K562 (cell line): ENCODE measurements around the gene NDUFS5. TPM values are rescaled to one million over a fixed set of nuclear protein-coding genes. Genes with fewer than 3 reads are reported as not detected.

Experiments
- ATAC-seq: fragments of 200-7000 bp; cut with Tn5 transposase; 3 replicates; pipeline ENCODE4 v1.9.1; 2020; ENCODE audit warnings: moderate library complexity
- BruUV-seq: library from RNA; stranded (reverse); fragments of 400-500 nt; replicated peaks from 2 replicates; lab custom pipeline; 2021; lab: Mats Ljungman, UMichigan
- CTCF ChIA-PET: fragments of 300-600 bp; formaldehyde crosslinking; extraction: SDS; loops from one replicate; lab custom pipeline; 2021; ENCODE audit warnings: low intra/inter-chr PET ratio; lab: Yijun Ruan, JAX
- POLR2A ChIA-PET: fragments of 300-600, 350-650 bp; sonication (Branson Sonifier 250); formaldehyde crosslinking; extraction: SDS; loops from one replicate; lab custom pipeline; 2021; ENCODE audit warnings: antibody characterized with exemption, inconsistent platforms; lab: Yijun Ruan, JAX
- DNase-seq, 4 experiments: peaks; one replicate each; pipeline versions ENCODE4 v3.0.0 to v3.0.0-alpha.2; 2011 to 2018; ENCODE audit warnings: low spot score in 3 of 4, mixed read lengths in 3 of 4; ENCODE audit errors: extremely low read depth in 1 of 4
- FAIRE-seq: peaks from 2 replicates; lab custom pipeline; 2011; peaks lifted over from hg19 to GRCh38; lab: Jason Lieb, UNC
- H2AFZ ChIP-seq: 2 replicates; pipeline ENCODE4 v1.6.0; 2011; ENCODE audit warnings: low read depth, low read length, control low read depth, inconsistent platforms
- H3K27ac ChIP-seq: fragments of 200-600 bp; 3 replicates; pipeline ENCODE4 v1.8.0; 2011; ENCODE audit warnings: low read depth, mild to moderate bottlenecking, control low read depth, inconsistent platforms, low read length, moderate library complexity, mixed read lengths; ENCODE audit errors: extremely low read depth
- H3K27me3 ChIP-seq, 2 experiments: fragments of 300-600 bp in 1 of 2; 2 replicates in 1 of 2; 3 replicates in 1 of 2; pipeline versions ENCODE4 v1.6.0 to v1.8.0; 2011; ENCODE audit warnings: inconsistent platforms in 2 of 2, low read length in 2 of 2, mild to moderate bottlenecking in 1 of 2, mixed read lengths in 1 of 2, moderate library complexity in 1 of 2; ENCODE audit not compliant: control insufficient read depth in 2 of 2, insufficient read depth in 2 of 2
- H3K36me3 ChIP-seq: fragments of 300-600 bp; 3 replicates; pipeline ENCODE4 v1.8.0; 2011; ENCODE audit warnings: mild to moderate bottlenecking, low read length, inconsistent platforms; ENCODE audit not compliant: control insufficient read depth, insufficient read depth
- H3K4me1 ChIP-seq, 2 experiments: fragments of 200-600 bp in 1 of 2; replicated peaks in 1 of 2; 2 replicates in 1 of 2; 3 replicates in 1 of 2; pipeline versions ENCODE4 v1.5.1 to v1.8.0; 2011; ENCODE audit warnings: inconsistent platforms in 2 of 2, low read length in 2 of 2, mild to moderate bottlenecking in 1 of 2, mixed read lengths in 1 of 2, moderate library complexity in 1 of 2; ENCODE audit not compliant: control insufficient read depth in 2 of 2, insufficient read depth in 2 of 2
- H3K4me2 ChIP-seq: 2 replicates; pipeline ENCODE4 v1.6.1; 2011; ENCODE audit warnings: low read length, control low read depth, inconsistent platforms, mixed read lengths; ENCODE audit not compliant: insufficient read depth
- H3K4me3 ChIP-seq: fragments of 200-600 bp; sonication (generic), shearing (Covaris generic); 2 replicates; pipeline ENCODE4 v1.5.1; 2016; ENCODE audit warnings: control low read depth, inconsistent platforms
- H3K79me2 ChIP-seq: fragments of 200-600 bp; 3 replicates; pipeline ENCODE4 v1.8.0; 2011; ENCODE audit warnings: low read length, inconsistent platforms; ENCODE audit not compliant: control insufficient read depth, insufficient read depth
- H3K9ac ChIP-seq, 2 experiments: 2 replicates each; pipeline versions ENCODE4 v1.6.0 to v1.6.1; 2011; ENCODE audit warnings: low read depth in 2 of 2, low read length in 2 of 2, control low read depth in 1 of 2, inconsistent platforms in 1 of 2, mild to moderate bottlenecking in 1 of 2, mixed read lengths in 1 of 2; ENCODE audit not compliant: insufficient read depth in 1 of 2
- H3K9me1 ChIP-seq: one replicate; pipeline ENCODE4 v1.6.0; 2011; ENCODE audit warnings: inconsistent platforms, mild to moderate bottlenecking, low read length, moderate library complexity; ENCODE audit not compliant: control insufficient read depth, insufficient read depth
- H3K9me3 ChIP-seq: replicated peaks from 2 replicates; pipeline ENCODE4 v1.5.1; 2011; ENCODE audit warnings: low read depth, low read length, inconsistent platforms; ENCODE audit not compliant: control insufficient read depth, insufficient read depth
- H4K20me1 ChIP-seq: replicated peaks from 2 replicates; pipeline ENCODE4 v1.6.1; 2011; ENCODE audit warnings: low read length, inconsistent platforms, mixed read lengths; ENCODE audit not compliant: control insufficient read depth, insufficient read depth
- ADNP ChIP-seq: fragments of 200-800 bp; sonication (Bioruptor generic); IDR thresholded peaks from 2 replicates; pipeline ENCODE4 v1.6.1; 2016; ENCODE audit warnings: missing genetic modification characterization, missing compliant biosample characterization
- CBX3 ChIP-seq, 2 experiments: IDR thresholded peaks; 1 replicate in 1 of 2; 2 replicates in 1 of 2; pipeline ENCODE4 v1.6.1; 2012; ENCODE audit warnings: inconsistent platforms in 2 of 2, low read length in 2 of 2, borderline replicate concordance in 1 of 2, control low read depth in 1 of 2
- CXXC5 ChIP-seq: fragments of 250-450 bp; sonication (Bioruptor Pico); IDR thresholded peaks from 2 replicates; pipeline ENCODE4 v1.8.0; 2022; ENCODE audit warnings: inconsistent platforms, mild to moderate bottlenecking, moderate library complexity
- DLX4 ChIP-seq: fragments of 250-450 bp; sonication (Bioruptor Pico); IDR thresholded peaks from 2 replicates; pipeline ENCODE4 v1.6.1; 2021; ENCODE audit warnings: mild to moderate bottlenecking
- E2F6 ChIP-seq, 2 experiments: IDR thresholded peaks; 2 replicates each; pipeline ENCODE4 v1.6.1; 2011; ENCODE audit warnings: borderline replicate concordance in 1 of 2, control low read depth in 1 of 2, low read depth in 1 of 2, low read length in 1 of 2, mild to moderate bottlenecking in 1 of 2, mixed read lengths in 1 of 2, moderate library complexity in 1 of 2; ENCODE audit not compliant: insufficient read depth in 1 of 2, insufficient read length in 1 of 2, poor library complexity in 1 of 2, severe bottlenecking in 1 of 2; ENCODE audit errors: extremely low read depth in 1 of 2
- FOXJ3 ChIP-seq: sonication (generic); formaldehyde crosslinking; IDR thresholded peaks from 2 replicates; pipeline ENCODE4 v1.4.0; 2020; ENCODE audit warnings: mild to moderate bottlenecking, missing genetic modification reagents
- MTA3 ChIP-seq: fragments of 450-650 bp; formaldehyde crosslinking; IDR thresholded peaks from 2 replicates; pipeline ENCODE4 v1.6.1; 2017; ENCODE audit warnings: mild to moderate bottlenecking, borderline replicate concordance
- NRF1 ChIP-seq, 2 experiments: fragments of 450-650 bp; IDR thresholded peaks in 1 of 2; conservative IDR thresholded peaks in 1 of 2; 2 replicates each; pipeline ENCODE4 v1.6.1; 2014; ENCODE audit warnings: mild to moderate bottlenecking in 2 of 2
- PHTF2 ChIP-seq: fragments of 250-450 bp; sonication (Bioruptor Pico); IDR thresholded peaks from 2 replicates; pipeline ENCODE4 v1.5.0; 2021; ENCODE audit warnings: mild to moderate bottlenecking
- SNIP1 ChIP-seq: fragments of 450-650 bp; IDR thresholded peaks from 2 replicates; pipeline ENCODE4 v1.7.1; 2017; ENCODE audit warnings: low read depth, mild to moderate bottlenecking
- ZNF384 ChIP-seq: IDR thresholded peaks from 2 replicates; pipeline ENCODE4 v1.6.1; 2012; ENCODE audit warnings: low read depth, low read length, improper control_type of control experiment
- WGBS: fragments of 100-300 bp; shearing (Covaris generic); methylation state at CpG from one replicate; pipeline ENCODE4 v1.1.6; 2016; ENCODE audit warnings: low coverage, mixed read lengths; ENCODE audit not compliant: insufficient coverage; ENCODE audit errors: missing lambda C conversion rate; 5-methylcytosine and 5-hydroxymethylcytosine counted together
- in situ Hi-C: fragments of 300-500 bp; cut with MboI; formaldehyde crosslinking; loops from 4 replicates; pipeline ENCODE4 v1.15.0; 2018; ENCODE audit warnings: inconsistent platforms, mixed read lengths
- intact Hi-C: fragments of 100-400 bp; cut with micrococcal nuclease; formaldehyde crosslinking; loops from 2 replicates; pipeline ENCODE4 v1.14.2; 2022
- polyA plus RNA-seq, 8 experiments: library from polyadenylated mRNA; depleted of rRNA in 4 of 8; stranded (reverse) in 5 of 8; unstranded in 3 of 8; fragments of >200 nt; fragmentation: Nextera tagmentation in 2 of 8; fragmentation: Illumina TruSeq in 1 of 8; extraction: Ambion mirVana in 2 of 8; extraction: Trizol in 1 of 8; gene quantifications; 2 replicates each; pipeline versions ENCODE4 v1.2.1 to v1.2.3, GENCODE V29; 2011 to 2014; ENCODE audit warnings: inconsistent platforms in 1 of 8, missing spikeins in 1 of 8
- total RNA-seq, 7 experiments: library from RNA; depleted of rRNA in 6 of 7; stranded (reverse); fragments of >200 nt in 6 of 7; fragmentation: Illumina TruSeq in 2 of 7; extraction: Trizol in 2 of 7; gene quantifications; 2 replicates each; pipeline versions ENCODE4 v1.2.1 to v1.2.3, GENCODE V29; 2011 to 2021; ENCODE audit warnings: low replicate concordance in 1 of 7

The NDUFS5 gene
- total and polyA plus RNA-seq, 9 of the 15 experiments (the other 6 are each of a cell fraction or from before 2014, with no cell fraction given) = 499 to 2,737 (median 1,281) TPM

- no peak for FAIRE-seq
- in situ Hi-C loops = no loop called here
These were observed 3.0 kb upstream of the NDUFS5 start for GRCh38 chr1:39023140-39023539.

GRCh38 chr1:39026866-39027507 lies 837 bp downstream of the NDUFS5 start:
- Histone ChIP-seq H2AFZ (peak overlapping the region; percentile 95), H3K27me3 (no peaks in the 10 kb centered on the region), H3K79me2 (peaks cover 52% of the 10 kb centered on the region), H3K9me3 (no peaks in the 10 kb centered on the region), H3K9me1 (no peaks in the 10 kb centered on the region), H3K4me2 (peak overlapping the region; percentile 99), H4K20me1 (no peaks in the 10 kb centered on the region), H3K27ac (peak overlapping the region; percentile 92), H3K4me3 (peak overlapping the region; percentile 77), H3K36me3 (peaks cover 35% of the 10 kb centered on the region), H3K4me1 (peaks cover 5 to 13% of the 10 kb centered on the region in 2 experiments; a peak in 4 of 5 replicates), H3K9ac (peak overlapping the region; percentile 97)
- intact Hi-C loops = no loop called here
- ChIA-PET POLR2A (interaction anchor here (0.6 to 2.7 kb wide), 19 partner anchors 9 to 226 kb away, joined by 3 to 25 read pairs (median 3); partner anchors contain the start of gene RHBDL2), CTCF (no interaction called here)
- peak; percentile 51 for FAIRE-seq
- in situ Hi-C loops = no loop called here
- peak; percentile 58 for ATAC-seq
- BruUV-seq = no TSS peak
- WGBS = 7% methylated on average over 30 of the region's 30 CpGs
- DNase-seq = no peak
- TF ChIP-seq SNIP1 (no peak), NRF1 (conservative IDR thresholded peaks at IDR 0.05 in 1 of 2, IDR thresholded peaks at IDR 0.05 in 1 of 2) (0 out of 4 replicates have a peak, but pooled peaks of 1 of the 2 experiments have one; percentile 20), E2F6 (IDR thresholded peaks at IDR 0.05; ENCODE audit: borderline replicate concordance in 1 of 2, extremely low read depth in 1 of 2, insufficient read depth in 1 of 2, insufficient read length in 1 of 2, low read depth in 1 of 2, low read length in 1 of 2, poor library complexity in 1 of 2, severe bottlenecking in 1 of 2) (peak in 1 of 2 experiments; percentile 49), CXXC5 (no peak), ZNF384 (no peak), ADNP (peak; percentile 78), FOXJ3 (CRISPR knock-in tag) (0 out of 2 replicates have a peak, but pooled peaks have one; percentile 27)

More at GRCh38 chr1:39023140-39023539, 3.0 kb upstream of the NDUFS5 start:
- WGBS = 0% methylated on average over 1 of the region's 1 CpG
- H3K4me2 ChIP-seq = no peak overlapping the region
- ChIA-PET CTCF (no interaction called here), POLR2A (interaction anchor here (1.2 kb wide), 1 partner anchor 24 kb away, joined by 3 read pairs; no protein-coding TSS in a partner anchor)
- no peak overlapping the region for H2AFZ ChIP-seq
- TF ChIP-seq DLX4 (CRISPR knock-in tag) (no peak), CBX3 (IDR thresholded peaks at IDR 0.05; ENCODE audit: borderline replicate concordance in 1 of 2, low read length in 2 of 2) (0 out of 3 replicates have a peak, but pooled peaks of 1 of the 2 experiments have one; percentile 54), PHTF2 (CRISPR knock-in tag) (no peak), MTA3 (no peak)
- no peak overlapping the region for H3K4me3 ChIP-seq
- H3K9me3 ChIP-seq = no peaks in the 10 kb centered on the region
- H3K27ac ChIP-seq = no peak overlapping the region
- H3K9me1 ChIP-seq = no peaks in the 10 kb centered on the region
- ATAC-seq (no peak), DNase-seq (no peak)
- H3K9ac ChIP-seq = no peak overlapping the region
- H3K4me1 ChIP-seq = peaks cover 5 to 13% of the 10 kb centered on the region in 2 experiments; a peak in 4 of 5 replicates
- BruUV-seq = no TSS peak
- no peaks in the 10 kb centered on the region for H4K20me1 ChIP-seq
- H3K27me3 ChIP-seq = no peaks in the 10 kb centered on the region
- intact Hi-C loops = no loop called here
- peaks cover 26% of the 10 kb centered on the region for H3K79me2 ChIP-seq
- peaks cover 1% of the 10 kb centered on the region; the same call in 1 of the 3 replicates for H3K36me3 ChIP-seq
